ENCODE measurements around the gene SDHAF2.

Gene SDHAF2

DNA sequence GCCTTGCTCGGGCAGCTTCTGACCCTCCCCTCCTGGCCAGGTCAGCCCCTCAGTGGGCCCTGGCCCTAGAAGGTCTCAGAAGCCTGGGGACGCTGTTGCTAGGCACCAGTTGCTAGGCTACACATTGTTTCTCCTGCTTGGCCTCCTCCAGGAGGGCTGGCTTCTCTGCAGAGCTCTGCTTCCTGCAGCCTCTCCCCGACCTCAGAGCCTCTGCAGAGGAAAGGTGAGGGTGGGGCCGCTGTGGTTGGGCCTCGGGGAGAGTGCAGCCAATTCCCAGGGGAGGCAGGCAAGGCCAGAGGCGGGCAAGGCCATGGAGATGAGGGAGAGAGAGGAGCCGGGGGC lies 51.0 kb downstream of the SDHAF2 start:
- no peak overlapping the region for H3K14ac ChIP-seq (ENCODE audit: low read length)
- no peaks in the 10 kb centered on the region for H3K79me1 ChIP-seq (ENCODE audit: low read length)
- H3K4me2 ChIP-seq (ENCODE audit: low read length) = no peak overlapping the region
- H3K79me2 ChIP-seq (ENCODE audit: control insufficient read depth, insufficient read depth, low read length, poor library complexity) = no peaks in the 10 kb centered on the region
- WGBS (ENCODE audit: extremely low coverage, insufficient coverage, insufficient read length) = no CpG with 5 or more reads among the region's 7 CpGs
- no peak overlapping the region for H2BK12ac ChIP-seq (ENCODE audit: low read length)
- H2AK5ac ChIP-seq (ENCODE audit: low read length) = no peak overlapping the region
- H3K27ac ChIP-seq (ENCODE audit: low read depth, low read length) = no peak overlapping the region
- H3K27me3 ChIP-seq (ENCODE audit: insufficient read depth, low read length) = no peaks in the 10 kb centered on the region
- H3K4ac ChIP-seq (ENCODE audit: low read depth, low read length) = no peak overlapping the region
- H3K23ac ChIP-seq (ENCODE audit: low read length) = no peak overlapping the region
- no peak overlapping the region for H3K9ac ChIP-seq (ENCODE audit: low read length)
- no peak overlapping the region for H4K12ac ChIP-seq (ENCODE audit: low read depth, low read length)
- no peak overlapping the region for H4K91ac ChIP-seq (ENCODE audit: low read depth, low read length)
- H3K9me3 ChIP-seq (ENCODE audit: insufficient read depth, low read depth, low read length) = peaks cover 2% of the 10 kb centered on the region
- peak in 1 of 2 donors; percentile 18 for DNase-seq
- H3K18ac ChIP-seq (ENCODE audit: low read length) = no peak overlapping the region
- H3K4me1 ChIP-seq (ENCODE audit: control insufficient read depth in 1 of 2, insufficient read depth in 2 of 2, low read length in 2 of 2) = peaks cover 8 to 13% of the 10 kb centered on the region in 2 experiments
- H2BK5ac ChIP-seq (ENCODE audit: low read depth, low read length, poor library complexity) = no peak overlapping the region
- no peak overlapping the region for H4K8ac ChIP-seq (ENCODE audit: low read depth, low read length)
- no peak overlapping the region for H2BK120ac ChIP-seq (ENCODE audit: insufficient read depth, low read length, poor library complexity)
- H3K4me3 ChIP-seq (ENCODE audit: low read depth, low read length) = no peak overlapping the region
- no peaks in the 10 kb centered on the region for H3K36me3 ChIP-seq (ENCODE audit: control insufficient read depth in 1 of 2, insufficient read depth in 2 of 2, low read length in 2 of 2)
- H2AFZ ChIP-seq (ENCODE audit: insufficient read depth, low read length, poor library complexity) = no peak overlapping the region

DNA sequence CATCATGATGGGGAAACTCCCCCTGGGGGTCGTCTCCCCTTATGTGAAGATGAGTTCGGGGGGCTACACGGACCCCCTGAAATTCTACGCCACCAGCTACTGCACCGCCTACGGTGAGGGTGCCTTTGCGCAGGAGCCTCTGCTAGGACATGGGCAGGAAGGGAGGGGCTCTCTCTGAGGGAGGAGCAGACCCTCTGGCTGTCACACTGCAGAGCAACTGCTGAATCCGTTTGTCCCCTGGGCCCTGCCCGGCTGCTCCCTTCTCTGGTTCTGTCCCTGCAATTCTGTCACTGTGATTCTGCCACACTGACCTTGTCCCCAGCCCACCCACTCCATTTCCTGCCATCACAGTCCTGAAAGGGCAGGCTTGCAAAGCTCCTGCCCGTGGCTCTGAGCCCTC lies 51.9 kb downstream of the SDHAF2 start:
- DNase-seq = no peak
- Histone ChIP-seq H3K14ac (ENCODE audit: low read length) (no peak overlapping the region), H4K12ac (ENCODE audit: low read depth, low read length) (no peak overlapping the region), H3K9me3 (ENCODE audit: insufficient read depth, low read depth, low read length) (peaks cover 2% of the 10 kb centered on the region), H3K4me1 (ENCODE audit: control insufficient read depth in 1 of 2, insufficient read depth in 2 of 2, low read length in 2 of 2) (peaks cover 8 to 13% of the 10 kb centered on the region in 2 experiments), H4K8ac (ENCODE audit: low read depth, low read length) (no peak overlapping the region), H4K91ac (ENCODE audit: low read depth, low read length) (no peak overlapping the region), H2BK5ac (ENCODE audit: low read depth, low read length, poor library complexity) (no peak overlapping the region), H2AFZ (ENCODE audit: insufficient read depth, low read length, poor library complexity) (no peak overlapping the region), H3K36me3 (ENCODE audit: control insufficient read depth in 1 of 2, insufficient read depth in 2 of 2, low read length in 2 of 2) (no peaks in the 10 kb centered on the region), H3K79me1 (ENCODE audit: low read length) (no peaks in the 10 kb centered on the region), H3K4me3 (ENCODE audit: low read depth, low read length) (no peak overlapping the region), H2BK120ac (ENCODE audit: insufficient read depth, low read length, poor library complexity) (no peak overlapping the region), H3K18ac (ENCODE audit: low read length) (no peak overlapping the region), H3K4me2 (ENCODE audit: low read length) (no peak overlapping the region), H2AK5ac (ENCODE audit: low read length) (peak overlapping the region; percentile 0), H2BK12ac (ENCODE audit: low read length) (no peak overlapping the region), H3K27me3 (ENCODE audit: insufficient read depth, low read length) (no peaks in the 10 kb centered on the region), H3K4ac (ENCODE audit: low read depth, low read length) (no peak overlapping the region), H3K23ac (ENCODE audit: low read length) (no peak overlapping the region), H3K79me2 (ENCODE audit: control insufficient read depth, insufficient read depth, low read length, poor library complexity) (no peaks in the 10 kb centered on the region), H3K9ac (ENCODE audit: low read length) (no peak overlapping the region), H3K27ac (ENCODE audit: low read depth, low read length) (no peak overlapping the region)
- WGBS (ENCODE audit: extremely low coverage, insufficient coverage, insufficient read length) = no CpG with 5 or more reads among the region's 10 CpGs

DNA sequence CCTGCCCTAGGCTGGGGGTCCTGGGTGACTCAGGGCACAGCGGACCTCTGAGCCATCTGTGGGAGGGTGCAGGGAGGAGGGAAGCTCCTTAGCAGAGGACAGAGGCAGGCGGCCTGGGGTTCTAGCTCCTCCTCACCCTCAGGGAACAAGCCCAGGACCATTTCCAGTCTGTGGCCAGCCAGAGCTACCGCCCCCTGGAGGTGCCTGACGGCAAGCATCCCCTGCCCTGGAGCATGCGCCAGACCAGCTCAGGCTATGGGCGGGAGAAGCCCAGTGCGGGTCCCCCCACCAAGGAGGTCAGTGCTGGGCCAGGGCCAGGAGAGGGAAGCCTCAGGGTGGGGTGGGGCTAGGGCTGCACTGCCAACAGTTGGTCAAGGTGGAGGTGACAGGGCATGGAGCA lies 52.6 kb downstream of the SDHAF2 start:
- no peak overlapping the region for H3K4me2 ChIP-seq (ENCODE audit: low read length)
- H4K91ac ChIP-seq (ENCODE audit: low read depth, low read length) = no peak overlapping the region
- no peak overlapping the region for H2AFZ ChIP-seq (ENCODE audit: insufficient read depth, low read length, poor library complexity)
- no peaks in the 10 kb centered on the region for H3K36me3 ChIP-seq (ENCODE audit: control insufficient read depth in 1 of 2, insufficient read depth in 2 of 2, low read length in 2 of 2)
- no peak overlapping the region for H3K4me3 ChIP-seq (ENCODE audit: low read depth, low read length)
- H3K27me3 ChIP-seq (ENCODE audit: insufficient read depth, low read length) = no peaks in the 10 kb centered on the region
- no peak overlapping the region for H4K8ac ChIP-seq (ENCODE audit: low read depth, low read length)
- H3K23ac ChIP-seq (ENCODE audit: low read length) = no peak overlapping the region
- H2BK12ac ChIP-seq (ENCODE audit: low read length) = no peak overlapping the region
- no peak overlapping the region for H4K12ac ChIP-seq (ENCODE audit: low read depth, low read length)
- H3K18ac ChIP-seq (ENCODE audit: low read length) = no peak overlapping the region
- peaks cover 8 to 12% of the 10 kb centered on the region in 2 experiments for H3K4me1 ChIP-seq (ENCODE audit: control insufficient read depth in 1 of 2, insufficient read depth in 2 of 2, low read length in 2 of 2)
- no peak overlapping the region for H3K4ac ChIP-seq (ENCODE audit: low read depth, low read length)
- no peak overlapping the region for H3K14ac ChIP-seq (ENCODE audit: low read length)
- no peak overlapping the region for H2AK5ac ChIP-seq (ENCODE audit: low read length)
- no peaks in the 10 kb centered on the region for H3K79me1 ChIP-seq (ENCODE audit: low read length)
- H2BK5ac ChIP-seq (ENCODE audit: low read depth, low read length, poor library complexity) = no peak overlapping the region
- no peak overlapping the region for H3K9ac ChIP-seq (ENCODE audit: low read length)
- no peaks in the 10 kb centered on the region for H3K79me2 ChIP-seq (ENCODE audit: control insufficient read depth, insufficient read depth, low read length, poor library complexity)
- WGBS (ENCODE audit: extremely low coverage, insufficient coverage, insufficient read length) = no CpG with 5 or more reads among the region's 7 CpGs
- peaks cover 2% of the 10 kb centered on the region for H3K9me3 ChIP-seq (ENCODE audit: insufficient read depth, low read depth, low read length)
- H2BK120ac ChIP-seq (ENCODE audit: insufficient read depth, low read length, poor library complexity) = no peak overlapping the region
- no peak overlapping the region for H3K27ac ChIP-seq (ENCODE audit: low read depth, low read length)
- peak; percentile 33 to 36 for DNase-seq

DNA sequence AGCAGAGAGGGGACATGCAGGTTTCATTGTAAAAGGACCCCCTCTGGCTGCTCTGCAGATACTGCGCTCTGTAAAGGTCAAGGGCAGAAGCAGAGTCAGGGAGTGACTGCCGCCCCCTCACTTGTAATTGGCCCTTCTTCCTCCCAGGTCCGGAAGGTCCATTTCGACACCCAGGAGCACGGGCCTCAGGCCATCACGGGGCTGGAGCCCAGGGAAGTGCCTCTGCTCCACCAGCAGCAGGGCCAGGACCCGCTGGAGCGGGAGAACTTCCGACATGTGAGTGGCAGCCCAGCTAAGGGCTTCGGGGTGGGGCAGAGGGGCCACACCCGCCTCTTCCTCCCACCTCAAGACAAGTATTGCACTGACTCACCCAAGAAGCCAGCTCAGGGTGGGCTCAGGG lies 54.6 kb downstream of the SDHAF2 start:
- Histone ChIP-seq H3K4me2 (ENCODE audit: low read length) (no peak overlapping the region), H2BK12ac (ENCODE audit: low read length) (no peak overlapping the region)

More for the DNA sequence above, 54.6 kb downstream of the SDHAF2 start:
- Histone ChIP-seq H3K4me1 (ENCODE audit: control insufficient read depth in 1 of 2, insufficient read depth in 2 of 2, low read length in 2 of 2) (peaks cover 18 to 20% of the 10 kb centered on the region in 2 experiments), H4K12ac (ENCODE audit: low read depth, low read length) (no peak overlapping the region), H4K8ac (ENCODE audit: low read depth, low read length) (no peak overlapping the region), H3K27me3 (ENCODE audit: insufficient read depth, low read length) (no peaks in the 10 kb centered on the region), H2BK120ac (ENCODE audit: insufficient read depth, low read length, poor library complexity) (no peak overlapping the region), H3K4me3 (ENCODE audit: low read depth, low read length) (no peak overlapping the region), H3K79me1 (ENCODE audit: low read length) (peaks cover 10% of the 10 kb centered on the region), H3K79me2 (ENCODE audit: control insufficient read depth, insufficient read depth, low read length, poor library complexity) (no peaks in the 10 kb centered on the region), H2AFZ (ENCODE audit: insufficient read depth, low read length, poor library complexity) (no peak overlapping the region), H2BK5ac (ENCODE audit: low read depth, low read length, poor library complexity) (no peak overlapping the region), H3K14ac (ENCODE audit: low read length) (no peak overlapping the region), H3K27ac (ENCODE audit: low read depth, low read length) (no peak overlapping the region), H3K18ac (ENCODE audit: low read length) (no peak overlapping the region), H3K23ac (ENCODE audit: low read length) (no peak overlapping the region), H4K91ac (ENCODE audit: low read depth, low read length) (no peak overlapping the region), H3K9ac (ENCODE audit: low read length) (no peak overlapping the region), H2AK5ac (ENCODE audit: low read length) (no peak overlapping the region), H3K36me3 (ENCODE audit: control insufficient read depth in 1 of 2, insufficient read depth in 2 of 2, low read length in 2 of 2) (no peaks in the 10 kb centered on the region), H3K9me3 (ENCODE audit: insufficient read depth, low read depth, low read length) (peaks cover 2% of the 10 kb centered on the region), H3K4ac (ENCODE audit: low read depth, low read length) (no peak overlapping the region)
- DNase-seq = peak in 1 of 2 donors; percentile 22
- WGBS (ENCODE audit: extremely low coverage, insufficient coverage, insufficient read length) = no CpG with 5 or more reads among the region's 11 CpGs
